Measurements from ENCODE around the gene LENG1.

The LENG1 gene

DNA sequence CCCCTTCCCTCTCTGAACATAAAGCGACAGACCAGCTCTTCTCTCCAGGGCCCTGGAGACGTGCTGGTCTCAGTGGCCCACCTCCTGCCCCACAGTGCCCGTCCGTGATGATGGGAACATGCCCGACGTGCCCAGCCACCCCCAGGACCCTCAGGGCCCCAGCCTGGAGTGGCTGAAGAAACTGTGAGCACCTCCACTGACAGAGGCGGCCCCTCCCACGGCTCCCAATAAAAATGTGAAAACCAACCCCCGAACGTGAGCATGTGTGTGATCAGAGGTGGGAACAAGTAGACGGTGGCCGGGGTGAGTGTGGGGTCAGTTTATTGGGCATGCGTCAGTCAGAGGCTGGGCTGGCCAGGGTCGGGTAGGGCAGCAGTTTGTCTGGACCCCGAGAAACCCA lies 52.8 kb downstream of the LENG1 start:
- no peak for DNase-seq

DNA sequence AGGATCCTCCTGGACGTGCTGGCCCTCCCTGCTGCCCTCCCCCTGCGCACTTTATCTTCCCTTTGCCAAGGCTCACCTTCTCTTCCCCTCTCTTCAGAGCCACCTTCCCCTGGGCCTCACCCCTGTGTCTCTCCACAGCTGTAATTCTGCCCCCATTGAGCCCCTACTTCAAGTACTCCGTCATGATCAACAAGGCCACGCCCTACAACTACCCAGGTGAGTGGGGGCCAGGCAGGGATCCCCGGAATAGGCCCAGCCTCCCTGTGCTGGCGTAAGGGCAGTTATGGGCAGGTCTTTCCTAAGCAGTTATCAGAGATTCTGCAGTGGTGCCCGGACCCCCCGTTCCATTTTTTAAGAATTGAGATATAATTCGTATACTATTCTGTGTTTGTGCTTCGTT lies 53.7 kb downstream of the LENG1 start:
- no peak for DNase-seq
